ENCODE measurements around the gene SH3RF3. TPM values are rescaled to one million over a fixed set of nuclear protein-coding genes. Genes with fewer than 3 reads are reported as not detected.

The SH3RF3 gene
- total RNA-seq, 1 experiment from 2014 or later, result not detected

DNA sequence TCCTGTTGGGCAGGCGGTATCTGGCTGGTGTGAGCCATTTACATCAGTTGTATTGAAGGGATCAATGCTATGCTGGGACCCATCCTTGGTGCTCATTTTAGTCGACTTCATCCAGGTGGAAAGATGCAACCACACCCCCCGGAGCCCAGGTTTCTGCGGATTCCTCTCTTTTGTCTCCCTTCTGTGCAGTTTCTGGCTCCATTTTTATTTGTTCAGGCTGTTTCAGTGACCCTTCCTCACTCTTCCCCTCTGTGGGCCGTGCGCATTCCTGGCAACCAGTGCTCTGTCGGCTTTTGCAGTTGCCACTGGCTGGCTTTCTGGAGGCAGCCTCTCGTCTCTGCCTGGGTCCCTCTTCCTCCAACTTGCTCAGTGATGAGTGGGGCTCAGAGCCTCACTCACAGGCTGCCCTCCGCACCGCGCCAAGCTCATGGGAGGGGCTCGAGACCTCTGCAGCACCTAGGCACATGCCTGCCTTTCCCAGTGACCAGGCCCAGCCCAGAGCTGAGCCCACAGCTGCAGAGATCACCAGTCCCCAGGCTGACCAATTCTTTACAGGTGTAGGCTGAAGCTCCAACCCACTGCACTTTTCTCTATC is 12.1 kb downstream of the SH3RF3 start (continued):
- TF ChIP-seq ZFX (IDR thresholded peaks at IDR 0.05) (no peak), EGR1 (IDR thresholded peaks at IDR 0.05; ENCODE audit: low read depth) (no peak), FOSL1 (IDR thresholded peaks at IDR 0.05; ENCODE audit: low read depth) (no peak), ZNF274 (IDR thresholded peaks at IDR 0.05; ENCODE audit: low read depth, low read length) (no peak), CBX3 (IDR thresholded peaks at IDR 0.05; ENCODE audit: low read depth) (no peak)
- TF ChIP-seq, protein P1, sequence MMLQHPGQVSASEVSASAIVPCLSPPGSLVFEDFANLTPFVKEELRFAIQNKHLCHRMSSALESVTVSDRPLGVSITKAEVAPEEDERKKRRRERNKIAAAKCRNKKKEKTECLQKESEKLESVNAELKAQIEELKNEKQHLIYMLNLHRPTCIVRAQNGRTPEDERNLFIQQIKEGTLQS (IDR thresholded peaks at IDR 0.05), result no peak
- TF ChIP-seq, protein P2, sequence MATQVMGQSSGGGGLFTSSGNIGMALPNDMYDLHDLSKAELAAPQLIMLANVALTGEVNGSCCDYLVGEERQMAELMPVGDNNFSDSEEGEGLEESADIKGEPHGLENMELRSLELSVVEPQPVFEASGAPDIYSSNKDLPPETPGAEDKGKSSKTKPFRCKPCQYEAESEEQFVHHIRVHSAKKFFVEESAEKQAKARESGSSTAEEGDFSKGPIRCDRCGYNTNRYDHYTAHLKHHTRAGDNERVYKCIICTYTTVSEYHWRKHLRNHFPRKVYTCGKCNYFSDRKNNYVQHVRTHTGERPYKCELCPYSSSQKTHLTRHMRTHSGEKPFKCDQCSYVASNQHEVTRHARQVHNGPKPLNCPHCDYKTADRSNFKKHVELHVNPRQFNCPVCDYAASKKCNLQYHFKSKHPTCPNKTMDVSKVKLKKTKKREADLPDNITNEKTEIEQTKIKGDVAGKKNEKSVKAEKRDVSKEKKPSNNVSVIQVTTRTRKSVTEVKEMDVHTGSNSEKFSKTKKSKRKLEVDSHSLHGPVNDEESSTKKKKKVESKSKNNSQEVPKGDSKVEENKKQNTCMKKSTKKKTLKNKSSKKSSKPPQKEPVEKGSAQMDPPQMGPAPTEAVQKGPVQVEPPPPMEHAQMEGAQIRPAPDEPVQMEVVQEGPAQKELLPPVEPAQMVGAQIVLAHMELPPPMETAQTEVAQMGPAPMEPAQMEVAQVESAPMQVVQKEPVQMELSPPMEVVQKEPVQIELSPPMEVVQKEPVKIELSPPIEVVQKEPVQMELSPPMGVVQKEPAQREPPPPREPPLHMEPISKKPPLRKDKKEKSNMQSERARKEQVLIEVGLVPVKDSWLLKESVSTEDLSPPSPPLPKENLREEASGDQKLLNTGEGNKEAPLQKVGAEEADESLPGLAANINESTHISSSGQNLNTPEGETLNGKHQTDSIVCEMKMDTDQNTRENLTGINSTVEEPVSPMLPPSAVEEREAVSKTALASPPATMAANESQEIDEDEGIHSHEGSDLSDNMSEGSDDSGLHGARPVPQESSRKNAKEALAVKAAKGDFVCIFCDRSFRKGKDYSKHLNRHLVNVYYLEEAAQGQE (IDR thresholded peaks at IDR 0.05; ENCODE audit: low read depth), result no peak

DNA sequence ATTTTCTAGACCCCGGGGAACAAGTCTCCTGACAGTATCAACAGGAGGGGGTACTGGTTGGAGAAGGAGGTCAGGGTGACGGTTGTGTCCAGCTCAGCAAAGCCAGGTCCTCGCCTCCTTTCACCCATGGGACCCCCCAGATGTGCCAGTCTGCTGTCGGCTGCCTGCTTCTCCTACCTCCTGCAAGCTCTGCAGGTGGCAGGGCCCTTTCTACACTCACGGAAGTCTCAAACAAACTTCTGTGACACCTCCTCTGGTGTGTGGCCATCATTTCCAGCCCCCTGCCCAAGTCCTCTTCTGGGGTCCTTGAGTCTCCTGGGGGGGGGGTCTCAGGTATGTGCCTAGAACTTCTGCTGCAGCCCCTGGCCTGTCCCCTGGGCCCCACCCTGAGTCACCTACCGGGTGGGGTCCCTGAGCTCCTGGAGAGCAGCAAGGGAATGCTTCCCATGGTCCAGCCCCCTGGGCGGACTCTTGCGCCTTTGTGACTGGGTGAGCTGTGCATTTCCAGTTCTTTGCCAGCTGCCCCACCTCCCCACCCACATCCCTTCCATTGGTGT is 12.8 kb downstream of the SH3RF3 start:
- POLR2A ChIA-PET, result no interaction called here
- TF ChIP-seq, protein P1 (IDR thresholded peaks at IDR 0.05), result no peak
- TF ChIP-seq, protein P2 (IDR thresholded peaks at IDR 0.05; ENCODE audit: low read depth), result no peak
- TF ChIP-seq SP1 (IDR thresholded peaks at IDR 0.05; ENCODE audit: low read depth) (no peak), POLR2A (IDR thresholded peaks at IDR 0.05; ENCODE audit: borderline replicate concordance, extremely low read depth, insufficient read depth, insufficient read length) (no peak), ELF1 (IDR thresholded peaks at IDR 0.05; ENCODE audit: borderline replicate concordance, low read depth) (no peak), RAD21 (IDR thresholded peaks at IDR 0.05; ENCODE audit: low read depth) (no peak), TCF7L2 (IDR thresholded peaks at IDR 0.05; ENCODE audit: borderline replicate concordance, extremely low read depth, insufficient read depth, insufficient read length) (no peak), JUND (IDR thresholded peaks at IDR 0.05) (no peak), EZH2phosphoT487 (IDR thresholded peaks at IDR 0.05; ENCODE audit: borderline replicate concordance) (no peak), POLR2AphosphoS5 (IDR thresholded peaks at IDR 0.05; ENCODE audit: low read depth, low read length) (no peak), CBX3 (IDR thresholded peaks at IDR 0.05; ENCODE audit: low read depth) (no peak)
- TF ChIP-seq, protein P3, sequence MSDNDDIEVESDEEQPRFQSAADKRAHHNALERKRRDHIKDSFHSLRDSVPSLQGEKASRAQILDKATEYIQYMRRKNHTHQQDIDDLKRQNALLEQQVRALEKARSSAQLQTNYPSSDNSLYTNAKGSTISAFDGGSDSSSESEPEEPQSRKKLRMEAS (IDR thresholded peaks at IDR 0.05), result no peak

More for the DNA sequence above, 12.8 kb downstream of the SH3RF3 start:
- DNase-seq (ENCODE audit: low read depth, low spot score), result no peak
- intact Hi-C loops (cut with micrococcal nuclease), result no loop called here
- CTCF ChIA-PET, result no interaction called here
- Histone ChIP-seq H3K27ac (ENCODE audit: low read depth, low read length) (no peak overlapping the region), H3K4me3 (replicated peaks in 1 of 2; ENCODE audit: low read depth in 1 of 2, low read length in 2 of 2) (no peak overlapping the region), H3K9me3 (ENCODE audit: control insufficient read depth in 1 of 2, insufficient read depth in 1 of 2, low read depth in 1 of 2, low read length in 2 of 2) (no peaks in the 10 kb centered on the region), H3K36me3 (ENCODE audit: control insufficient read depth in 1 of 2, insufficient read depth in 2 of 2, low read length in 2 of 2) (no peaks in the 10 kb centered on the region), H3K4me1 (ENCODE audit: control insufficient read depth in 1 of 2, insufficient read depth in 2 of 2, low read length in 2 of 2) (peaks cover 0 to 4% of the 10 kb centered on the region in 2 experiments; a peak in 1 of 4 replicates), H3K79me2 (ENCODE audit: insufficient read depth, low read length) (no peaks in the 10 kb centered on the region), H3K9ac (ENCODE audit: low read length) (no peak overlapping the region), H3K4me2 (ENCODE audit: low read length) (no peak overlapping the region), H3K27me3 (ENCODE audit: insufficient read depth, low read length) (peaks cover 9% of the 10 kb centered on the region; the same call in 1 of the 2 replicates), H3K9me2 (ENCODE audit: insufficient read depth) (no peaks in the 10 kb centered on the region), H4K20me1 (ENCODE audit: insufficient read depth) (no peaks in the 10 kb centered on the region), H2AFZ (ENCODE audit: low read depth, low read length, poor library complexity, severe bottlenecking) (no peak overlapping the region)
- no TSS peak for BruUV-seq (replicated peaks)
- RAD21 ChIA-PET (ENCODE audit: low non-redundant PET in 1 of 2, low total read pairs in 2 of 2, uncharacterized antibody in 2 of 2, unreplicated experiment in 2 of 2), result no interaction called here
- ATAC-seq, result no peak

Data from HCT116 (cell line).